GM21576 (cell line): ENCODE results near the gene MRPS30.
"Not testable (repeated sequence)": the region's sequence is repeated elsewhere in the genome, so short reads cannot be mapped to it uniquely, and the experiment has no call there.

ENCODE experiments used
- ATAC-seq: cut with Tn5 transposase; IDR thresholded peaks from one replicate; pipeline ENCODE4 v1.9.1; 2021; ENCODE audit warnings: mild to moderate bottlenecking, moderate library complexity; ENCODE audit not compliant: unreplicated experiment

Gene MRPS30

GRCh38 chr5:44808435-44809214, at the start of gene MRPS30:
TSS of gene MRPS30 (plus strand) at chr5:44808947. CDS start at chr5:44808963, 16 bp downstream.
- peak; percentile 98 for ATAC-seq

GRCh38 chr5:44769200-44769876, 39.4 kb upstream of the MRPS30 start:
- ATAC-seq: no peak

GRCh38 chr5:44769877-44770209, 38.9 kb upstream of the MRPS30 start:
- ATAC-seq: no peak

GRCh38 chr5:44770780-44771717, 37.7 kb upstream of the MRPS30 start:
- no peak for ATAC-seq

- not testable (repeated sequence) for ATAC-seq
Measured at GRCh38 chr5:44772397-44772796, 36.4 kb upstream of the MRPS30 start.

- no peak for ATAC-seq
Measured at GRCh38 chr5:44774279-44774880, 34.4 kb upstream of the MRPS30 start.

- ATAC-seq: no peak
Measured at GRCh38 chr5:44779167-44779566, 29.6 kb upstream of the MRPS30 start.

- ATAC-seq: no peak
Measured at GRCh38 chr5:44783634-44784315, 25.0 kb upstream of the MRPS30 start.

- no peak for ATAC-seq
Measured at GRCh38 chr5:44787731-44788130, 21.0 kb upstream of the MRPS30 start.

GRCh38 chr5:44789372-44789995, 19.3 kb upstream of the MRPS30 start:
- not testable (repeated sequence) for ATAC-seq

GRCh38 chr5:44792031-44792673, 16.6 kb upstream of the MRPS30 start:
- ATAC-seq: not testable (repeated sequence)

- no peak for ATAC-seq
Measured at GRCh38 chr5:44794371-44794770, 14.4 kb upstream of the MRPS30 start.

GRCh38 chr5:44795496-44795895, 13.3 kb upstream of the MRPS30 start:
- ATAC-seq: no peak

- no peak for ATAC-seq
Measured at GRCh38 chr5:44797841-44798240, 10.9 kb upstream of the MRPS30 start.

- ATAC-seq: no peak
Measured at GRCh38 chr5:44801992-44802391, 6.8 kb upstream of the MRPS30 start.

- no peak for ATAC-seq
Measured at GRCh38 chr5:44806608-44807007, 2.1 kb upstream of the MRPS30 start.

- ATAC-seq: no peak
Measured at GRCh38 chr5:44807269-44807668, 1.5 kb upstream of the MRPS30 start.

- peak; percentile 39 for ATAC-seq
Measured at GRCh38 chr5:44809215-44809955, 638 bp downstream of the MRPS30 start.

GRCh38 chr5:44809956-44810420, 1.2 kb downstream of the MRPS30 start:
- ATAC-seq: no peak
